Activated CD4-positive, alpha-beta T cell treated with anti-CD3 and anti-CD28 coated beads, Interleukin-2, amount 10 ng/mL, durations not matched to agents 24 days and 14 days (primary cell): ENCODE data around the gene USP6NL. TPM values are rescaled to one million over a fixed set of nuclear protein-coding genes. Genes with fewer than 3 reads are reported as not detected.
"Not testable (repeated sequence)": the region's sequence is repeated elsewhere in the genome, so short reads cannot be mapped to it uniquely, and the experiment has no call there.

ENCODE experiments used
- DNase-seq: peaks from one replicate; pipeline ENCODE4 v3.0.0; 2022
- H3K27ac Mint-ChIP-seq: one replicate; pipeline ENCODE4 v1.8.0; 2022; ENCODE audit warnings: mild to moderate bottlenecking, mixed read lengths
- H3K27me3 Mint-ChIP-seq: one replicate; pipeline ENCODE4 v1.8.0; 2022; ENCODE audit warnings: mixed read lengths
- H3K36me3 Mint-ChIP-seq: one replicate; pipeline ENCODE4 v1.8.0; 2022; ENCODE audit warnings: low read depth, mild to moderate bottlenecking, mixed read lengths
- H3K4me1 Mint-ChIP-seq: one replicate; pipeline ENCODE4 v1.8.0; 2021; ENCODE audit warnings: mixed read lengths
- H3K4me3 Mint-ChIP-seq: one replicate; pipeline ENCODE4 v1.8.0; 2022; ENCODE audit warnings: mild to moderate bottlenecking, moderate library complexity, mixed read lengths
- H3K9me3 Mint-ChIP-seq: one replicate; pipeline ENCODE4 v1.8.0; 2021; ENCODE audit warnings: mixed read lengths
- intact Hi-C: fragments of 100-400 bp; cut with micrococcal nuclease; formaldehyde crosslinking; loops from one replicate; pipeline ENCODE4 v1.15.1; 2023
- total RNA-seq: library from RNA; stranded (reverse); gene quantifications from 2 replicates; pipeline ENCODE4 v1.2.3, GENCODE V29; 2022

USP6NL gene
- total RNA-seq, 1 donor from 2014 or later, result 0.84 TPM

DNA sequence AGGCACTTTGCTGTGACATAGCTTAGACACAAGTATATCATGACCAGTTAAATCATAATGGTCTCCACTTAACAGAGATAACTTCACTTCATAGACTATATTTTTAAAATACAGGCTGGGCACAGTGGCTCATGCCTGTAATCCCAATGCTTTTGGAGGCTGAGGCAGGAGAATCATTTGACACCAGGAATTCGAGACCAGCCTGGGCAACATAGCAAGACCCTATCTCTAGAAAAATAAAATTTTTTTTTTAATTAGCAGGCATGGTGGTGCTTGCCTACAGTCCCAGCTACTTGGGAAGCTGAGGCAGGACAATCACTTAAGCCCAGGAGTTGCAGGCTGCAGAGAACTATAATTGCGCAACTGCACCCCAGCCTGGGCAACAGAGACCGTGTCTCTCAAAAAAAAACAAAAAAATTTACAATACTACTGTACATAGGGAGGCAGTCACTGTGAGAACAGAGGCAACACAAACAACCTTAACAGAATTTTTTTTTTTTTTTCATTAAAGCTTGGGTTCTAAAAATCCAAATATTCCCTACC is 105.1 kb downstream of the USP6NL start:
- Mint-ChIP-seq H3K27ac (no peak overlapping the region), H3K4me1 (peaks cover 2% of the 10 kb centered on the region), H3K4me3 (no peak overlapping the region), H3K36me3 (no peaks in the 10 kb centered on the region), H3K9me3 (no peaks in the 10 kb centered on the region), H3K27me3 (peaks cover 24% of the 10 kb centered on the region)
- DNase-seq, result no peak
- intact Hi-C loops, result no loop called here

- Mint-ChIP-seq H3K36me3 (no peaks in the 10 kb centered on the region), H3K4me1 (peaks cover 2% of the 10 kb centered on the region), H3K9me3 (no peaks in the 10 kb centered on the region), H3K27ac (no peak overlapping the region), H3K27me3 (peaks cover 23% of the 10 kb centered on the region), H3K4me3 (no peak overlapping the region)
- intact Hi-C loops, result no loop called here
- no peak for DNase-seq
These were observed 105.8 kb downstream of the USP6NL start for GRCh38 chr10:11505639-11506038.

DNA sequence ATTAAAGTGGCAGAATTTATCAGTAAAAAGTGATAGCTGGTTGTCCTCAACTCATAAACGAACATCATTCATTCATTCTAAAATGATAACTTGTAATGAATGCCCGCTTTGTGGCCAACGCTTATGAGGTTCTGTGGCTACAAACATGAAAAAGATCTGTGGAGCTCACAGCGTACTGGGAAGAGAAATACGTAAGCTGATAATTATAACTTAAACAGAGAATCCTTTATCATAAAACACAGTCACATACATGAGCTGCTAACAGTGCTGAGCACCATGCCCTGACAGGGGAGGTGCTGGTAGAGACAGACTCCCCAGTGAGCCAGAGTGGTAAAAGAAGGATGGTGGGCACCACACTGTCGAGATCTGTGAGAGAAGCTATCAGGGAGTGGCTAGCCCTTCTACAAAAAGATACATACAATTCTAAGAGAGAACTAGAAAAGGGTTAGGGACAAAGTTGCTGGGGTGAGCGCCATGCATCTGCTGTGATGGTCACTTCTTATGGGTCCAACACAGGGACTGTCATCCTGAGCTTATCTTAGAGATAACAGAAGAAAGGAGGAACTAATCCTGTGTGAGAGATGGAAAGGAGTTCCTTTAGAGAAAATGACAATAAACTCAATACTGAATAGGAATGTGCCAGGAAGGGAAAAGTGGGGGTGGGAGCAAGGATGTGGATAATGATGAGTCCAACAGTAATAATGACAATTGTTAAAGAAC is 106.7 kb downstream of the USP6NL start:
- no peak for DNase-seq
- Mint-ChIP-seq H3K4me3 (no peak overlapping the region), H3K27me3 (peaks cover 22% of the 10 kb centered on the region), H3K36me3 (no peaks in the 10 kb centered on the region), H3K4me1 (peaks cover 2% of the 10 kb centered on the region), H3K9me3 (no peaks in the 10 kb centered on the region), H3K27ac (no peak overlapping the region)
- intact Hi-C loops, result no loop called here

DNA sequence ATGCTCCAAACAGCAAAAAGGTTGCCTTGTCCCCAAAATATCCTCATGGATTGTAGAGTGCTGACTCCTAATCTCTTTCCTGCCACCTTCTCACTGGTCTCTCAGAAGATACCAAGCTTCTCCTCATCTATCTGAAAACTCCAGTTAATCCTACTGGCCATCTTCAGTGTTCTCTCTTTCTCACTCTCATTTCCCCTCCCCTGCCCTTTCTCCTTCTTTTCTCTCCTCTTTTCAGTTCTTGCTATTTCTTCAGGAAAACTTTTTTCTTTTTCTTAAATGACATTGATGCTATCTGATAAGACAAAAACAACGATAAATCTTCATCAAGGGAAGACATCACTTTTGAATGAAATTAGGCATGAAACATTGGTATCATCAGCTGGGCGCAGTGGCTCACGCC is 109.8 kb downstream of the USP6NL start:
- Mint-ChIP-seq H3K36me3 (no peaks in the 10 kb centered on the region), H3K27me3 (peaks cover 10% of the 10 kb centered on the region), H3K4me1 (peaks cover 5% of the 10 kb centered on the region), H3K27ac (no peak overlapping the region), H3K4me3 (no peak overlapping the region), H3K9me3 (no peaks in the 10 kb centered on the region)
- intact Hi-C loops, result no loop called here
- no peak for DNase-seq

DNA sequence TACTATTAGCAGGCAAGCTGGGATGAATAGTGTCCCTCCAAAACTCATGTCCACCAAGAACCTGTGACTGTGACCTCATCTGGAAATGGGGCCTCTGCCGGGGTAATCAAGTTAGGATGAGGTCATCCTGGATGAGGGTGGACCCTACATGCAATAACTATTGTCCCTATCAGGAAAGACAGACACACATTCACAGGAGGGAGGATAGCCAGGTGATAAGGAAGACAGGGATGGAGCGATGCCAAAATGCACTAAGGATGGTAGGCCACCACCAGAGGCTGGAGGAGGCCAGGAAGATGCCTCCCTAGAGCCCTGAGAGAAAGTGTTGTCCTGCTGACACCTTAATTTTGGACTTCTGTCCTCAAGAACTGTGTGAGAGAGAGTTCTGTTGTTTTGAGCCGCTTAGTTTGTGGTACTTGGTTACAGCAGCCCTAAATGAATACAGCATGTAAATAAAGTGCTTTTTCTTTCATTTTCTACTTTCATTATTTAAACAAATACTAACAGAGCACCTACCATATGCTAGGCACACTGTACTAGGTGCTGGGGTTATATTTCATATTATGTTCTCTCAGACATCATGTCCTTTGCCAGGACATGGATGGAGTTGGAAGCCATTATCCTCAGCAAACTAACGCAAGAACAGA is 111.9 kb downstream of the USP6NL start:
- H3K27ac Mint-ChIP-seq, result no peak overlapping the region

DNA sequence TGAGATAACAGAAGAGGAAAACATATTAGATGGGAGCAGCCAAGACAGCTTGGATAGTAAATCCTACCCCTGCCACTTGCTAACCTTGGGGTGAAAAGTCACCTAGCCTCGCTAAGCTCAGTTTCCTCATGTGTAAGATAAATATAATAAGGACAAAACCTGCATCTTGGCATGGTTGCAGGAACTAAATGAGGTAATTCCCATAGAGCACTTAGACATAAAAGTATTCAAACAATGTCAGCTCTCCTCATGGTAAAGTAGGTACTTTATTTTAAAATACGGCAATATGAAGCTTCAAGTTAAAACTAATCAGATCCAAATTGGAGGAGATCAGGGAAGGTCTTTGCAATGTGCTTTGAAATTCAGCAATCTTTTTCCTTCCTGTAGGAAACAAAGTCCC is 113.1 kb downstream of the USP6NL start:
- intact Hi-C loops, result no loop called here
- H3K36me3 Mint-ChIP-seq, result no peaks in the 10 kb centered on the region
- no peak for DNase-seq
- no peaks in the 10 kb centered on the region for H3K9me3 Mint-ChIP-seq
- peaks cover 1% of the 10 kb centered on the region for H3K27me3 Mint-ChIP-seq
- H3K4me3 Mint-ChIP-seq, result no peak overlapping the region
- H3K27ac Mint-ChIP-seq, result no peak overlapping the region
- H3K4me1 Mint-ChIP-seq, result peaks cover 3% of the 10 kb centered on the region

More for the DNA sequence above, 111.9 kb downstream of the USP6NL start:
- Mint-ChIP-seq H3K27me3 (peaks cover 6% of the 10 kb centered on the region), H3K4me3 (no peak overlapping the region), H3K36me3 (no peaks in the 10 kb centered on the region), H3K9me3 (no peaks in the 10 kb centered on the region), H3K4me1 (peaks cover 3% of the 10 kb centered on the region)
- intact Hi-C loops, result no loop called here
- DNase-seq, result no peak

DNA sequence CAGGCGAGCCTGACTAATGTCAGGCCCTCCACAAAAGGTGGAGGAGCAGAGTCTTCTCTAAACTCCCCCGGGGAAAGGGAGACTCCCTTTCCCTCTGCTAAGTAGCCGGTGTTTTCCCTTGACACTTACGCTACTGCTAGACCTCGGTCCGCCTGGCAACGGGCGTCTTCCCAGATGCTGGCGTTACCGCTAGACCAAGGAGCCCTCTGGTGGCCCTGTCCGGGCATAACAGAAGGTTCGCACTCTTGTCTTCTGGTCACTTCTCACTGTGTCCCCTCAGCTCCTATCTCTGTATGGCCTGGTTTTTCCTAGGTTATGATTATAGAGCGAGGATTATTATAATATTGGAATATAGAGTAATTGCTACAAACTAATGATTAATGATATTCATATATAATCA is 116.5 kb downstream of the USP6NL start:
- H3K4me1 Mint-ChIP-seq, DNase-seq, H3K4me3 Mint-ChIP-seq, intact Hi-C loops, H3K36me3 Mint-ChIP-seq, H3K9me3 Mint-ChIP-seq, H3K27ac Mint-ChIP-seq, H3K27me3 Mint-ChIP-seq: not testable (repeated sequence)

GRCh38 chr10:11493646-11494045 is 117.8 kb downstream of the USP6NL start:
- Mint-ChIP-seq H3K4me1 (no peaks in the 10 kb centered on the region), H3K9me3 (no peaks in the 10 kb centered on the region), H3K27me3 (no peaks in the 10 kb centered on the region), H3K27ac (no peak overlapping the region), H3K36me3 (no peaks in the 10 kb centered on the region), H3K4me3 (no peak overlapping the region)
- intact Hi-C loops, result no loop called here
- DNase-seq, result no peak

DNA sequence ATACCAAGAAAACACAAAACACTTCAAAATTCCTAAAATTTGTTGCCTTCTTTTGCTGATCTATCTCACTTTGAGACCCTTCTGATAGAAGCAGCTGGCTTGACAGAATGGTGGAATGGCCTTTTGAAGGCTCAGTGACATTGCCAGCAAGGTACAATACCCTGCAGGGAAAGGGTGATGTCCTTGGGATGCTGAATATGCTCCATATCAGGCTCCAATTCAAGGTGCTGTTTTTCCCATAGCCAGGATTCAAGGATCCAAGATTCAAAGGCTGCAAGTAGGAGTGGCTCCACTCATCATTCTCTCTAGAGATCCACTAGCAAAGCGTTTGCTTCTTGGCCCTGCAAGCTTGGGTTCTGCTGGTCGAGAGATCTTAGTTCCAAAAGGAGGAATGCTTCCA is 120.4 kb downstream of the USP6NL start:
- Mint-ChIP-seq H3K27ac (no peak overlapping the region), H3K4me1 (no peaks in the 10 kb centered on the region), H3K27me3 (peaks cover 1% of the 10 kb centered on the region), H3K4me3 (no peak overlapping the region), H3K9me3 (no peaks in the 10 kb centered on the region), H3K36me3 (no peaks in the 10 kb centered on the region)
- DNase-seq, result no peak
- intact Hi-C loops, result no loop called here

GRCh38 chr10:11489591-11489990 is 121.9 kb downstream of the USP6NL start:
- peaks cover 1% of the 10 kb centered on the region for H3K27me3 Mint-ChIP-seq
- H3K4me3 Mint-ChIP-seq, result no peak overlapping the region
- H3K4me1 Mint-ChIP-seq, result no peaks in the 10 kb centered on the region
- no peaks in the 10 kb centered on the region for H3K9me3 Mint-ChIP-seq
- no peak overlapping the region for H3K27ac Mint-ChIP-seq
- H3K36me3 Mint-ChIP-seq, result no peaks in the 10 kb centered on the region
- DNase-seq, result no peak
- intact Hi-C loops, result no loop called here

DNA sequence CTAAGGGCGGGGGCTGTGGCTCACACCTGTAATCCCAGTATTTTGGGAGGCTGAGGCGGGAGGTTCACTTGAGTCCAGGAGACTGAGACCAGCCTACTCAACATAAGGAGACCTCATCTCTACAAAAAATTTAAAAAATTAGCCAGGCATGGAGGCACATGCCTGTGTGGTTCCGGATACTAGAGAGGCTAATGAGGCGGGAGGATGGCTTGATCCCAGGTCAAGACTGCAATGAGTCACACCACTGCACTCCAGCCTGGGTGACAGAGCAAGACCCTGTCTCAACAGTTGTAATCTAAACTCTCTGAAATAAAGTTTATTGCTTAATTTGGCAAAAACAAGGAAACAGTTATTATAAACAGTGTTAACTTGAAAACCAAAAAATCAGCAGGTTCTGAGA is 123.3 kb downstream of the USP6NL start:
- DNase-seq, result no peak
- H3K9me3 Mint-ChIP-seq, result no peaks in the 10 kb centered on the region

GRCh38 chr10:11483201-11484148 is 128.0 kb downstream of the USP6NL start:
- no peaks in the 10 kb centered on the region for H3K36me3 Mint-ChIP-seq
- intact Hi-C loops, result no loop called here
- DNase-seq, result no peak
- peaks cover 8% of the 10 kb centered on the region for H3K27me3 Mint-ChIP-seq
- H3K4me3 Mint-ChIP-seq, result no peak overlapping the region
- no peaks in the 10 kb centered on the region for H3K9me3 Mint-ChIP-seq
- peaks cover 10% of the 10 kb centered on the region for H3K4me1 Mint-ChIP-seq
- H3K27ac Mint-ChIP-seq, result no peak overlapping the region

More for the DNA sequence above, 123.3 kb downstream of the USP6NL start:
- H3K27me3 Mint-ChIP-seq, result peaks cover 8% of the 10 kb centered on the region
- H3K4me3 Mint-ChIP-seq, result no peak overlapping the region
- intact Hi-C loops, result no loop called here
- no peaks in the 10 kb centered on the region for H3K4me1 Mint-ChIP-seq
- no peak overlapping the region for H3K27ac Mint-ChIP-seq
- H3K36me3 Mint-ChIP-seq, result no peaks in the 10 kb centered on the region

- intact Hi-C loops, result no loop called here
- Mint-ChIP-seq H3K4me3 (no peak overlapping the region), H3K4me1 (peaks cover 10% of the 10 kb centered on the region), H3K36me3 (no peaks in the 10 kb centered on the region), H3K27me3 (peaks cover 8% of the 10 kb centered on the region), H3K27ac (no peak overlapping the region), H3K9me3 (no peaks in the 10 kb centered on the region)
- no peak for DNase-seq
These were observed 129.1 kb downstream of the USP6NL start for GRCh38 chr10:11482306-11482705.

GRCh38 chr10:11480687-11481086 is 130.8 kb downstream of the USP6NL start:
- no peak overlapping the region for H3K4me3 Mint-ChIP-seq
- H3K9me3 Mint-ChIP-seq, result no peaks in the 10 kb centered on the region
- peaks cover 10% of the 10 kb centered on the region for H3K4me1 Mint-ChIP-seq
- H3K27ac Mint-ChIP-seq, result no peak overlapping the region
- no peaks in the 10 kb centered on the region for H3K36me3 Mint-ChIP-seq
- intact Hi-C loops, result no loop called here
- H3K27me3 Mint-ChIP-seq, result peaks cover 7% of the 10 kb centered on the region
- no peak for DNase-seq
